Calu3 (cell line): ENCODE results near the gene USP44. TPM values are rescaled to one million over a fixed set of nuclear protein-coding genes. Genes with fewer than 3 reads are reported as not detected.

Source experiments
- BruUV-seq: library from RNA; stranded (reverse); fragments of 400-500 nt; replicated peaks from 2 replicates; lab custom pipeline; 2021; lab: Mats Ljungman, UMichigan
- CTCF ChIA-PET: fragments of 300-600 bp; sonication (Branson Sonifier 250); formaldehyde crosslinking; loops from one replicate; lab custom pipeline; 2022; ENCODE audit warnings: antibody characterized with exemption; lab: Charles Lee
- DNase-seq: peaks from one replicate; pipeline ENCODE4 v3.0.0; 2022
- H3K27ac Mint-ChIP-seq: one replicate; pipeline ENCODE4 v1.8.0; 2022; ENCODE audit warnings: mixed read lengths; ENCODE audit not compliant: unreplicated experiment
- H3K27me3 Mint-ChIP-seq: one replicate; pipeline ENCODE4 v1.8.0; 2022; ENCODE audit warnings: mixed read lengths; ENCODE audit not compliant: unreplicated experiment
- H3K36me3 Mint-ChIP-seq: one replicate; pipeline ENCODE4 v1.8.0; 2022; ENCODE audit warnings: mild to moderate bottlenecking, moderate library complexity, mixed read lengths; ENCODE audit not compliant: insufficient read depth, unreplicated experiment
- H3K4me1 Mint-ChIP-seq: one replicate; pipeline ENCODE4 v1.8.0; 2022; ENCODE audit warnings: mild to moderate bottlenecking, low read depth, mixed read lengths; ENCODE audit not compliant: unreplicated experiment
- H3K4me3 Mint-ChIP-seq: one replicate; pipeline ENCODE4 v1.8.0; 2022; ENCODE audit warnings: mild to moderate bottlenecking, low read depth, moderate library complexity, mixed read lengths; ENCODE audit not compliant: unreplicated experiment
- H3K9me3 Mint-ChIP-seq: one replicate; pipeline ENCODE4 v1.8.0; 2022; ENCODE audit warnings: low read depth, mixed read lengths; ENCODE audit not compliant: unreplicated experiment
- CTCF ChIP-seq: fragments of 200-600 bp; IDR thresholded peaks from one replicate; pipeline ENCODE4 v1.8.0; 2022; ENCODE audit warnings: antibody characterized with exemption; ENCODE audit not compliant: unreplicated experiment
- intact Hi-C: fragments of 100-400 bp; cut with micrococcal nuclease; formaldehyde crosslinking; loops from one replicate; pipeline ENCODE4 v1.10.0; 2022; ENCODE audit not compliant: unreplicated experiment
- total RNA-seq: library from RNA; stranded (reverse); gene quantifications from 2 replicates; pipeline ENCODE4 v1.2.3, GENCODE V29; 2022

USP44 gene
- total RNA-seq, 1 experiment from 2014 or later: 14.0 TPM

- H3K4me3 Mint-ChIP-seq: no peak overlapping the region
- H3K27ac Mint-ChIP-seq: no peak overlapping the region
- peaks cover 9% of the 10 kb centered on the region for H3K4me1 Mint-ChIP-seq
- no peak for TF ChIP-seq CTCF
- H3K9me3 Mint-ChIP-seq: no peaks in the 10 kb centered on the region
- CTCF ChIA-PET: interaction anchor here (0.6 kb wide), 3 partner anchors 152 to 903 kb away, joined by 3 to 4 read pairs (median 3); no protein-coding TSS in a partner anchor
- DNase-seq: no peak
- H3K36me3 Mint-ChIP-seq: no peaks in the 10 kb centered on the region
- H3K27me3 Mint-ChIP-seq: no peaks in the 10 kb centered on the region
- no TSS peak for BruUV-seq
- intact Hi-C loops: no loop called here
Observed at GRCh38 chr12:95538656-95539055, 12.6 kb downstream of the USP44 start.

- CTCF ChIA-PET: interaction anchor here (0.6 kb wide), 1 partner anchor 21 kb away, joined by 6 read pairs; no protein-coding TSS in a partner anchor
- intact Hi-C loops: no loop called here
- no peak for DNase-seq
- Mint-ChIP-seq H3K4me3 (no peak overlapping the region), H3K36me3 (no peaks in the 10 kb centered on the region), H3K27ac (no peak overlapping the region), H3K9me3 (no peaks in the 10 kb centered on the region), H3K4me1 (peaks cover 9% of the 10 kb centered on the region), H3K27me3 (no peaks in the 10 kb centered on the region)
- no TSS peak for BruUV-seq
- no peak for TF ChIP-seq CTCF
Observed at GRCh38 chr12:95538006-95538405, 13.3 kb downstream of the USP44 start.

GRCh38 chr12:95533985-95534384 is 17.3 kb downstream of the USP44 start:
- H3K9me3 Mint-ChIP-seq: no peaks in the 10 kb centered on the region
- no peak overlapping the region for H3K4me3 Mint-ChIP-seq
- no peak for TF ChIP-seq CTCF
- no peaks in the 10 kb centered on the region for H3K36me3 Mint-ChIP-seq
- intact Hi-C loops: loop anchor here (1.0 to 5.0 kb wide), 2 partner anchors 197 to 417 kb away; no protein-coding TSS in a partner anchor
- no peaks in the 10 kb centered on the region for H3K27me3 Mint-ChIP-seq
- no peak overlapping the region for H3K27ac Mint-ChIP-seq
- H3K4me1 Mint-ChIP-seq: peaks cover 9% of the 10 kb centered on the region
- no peak for DNase-seq
- no TSS peak for BruUV-seq
- CTCF ChIA-PET: interaction anchor here (0.6 to 1.3 kb wide), 24 partner anchors 11 to 1026 kb away, joined by 3 to 14 read pairs (median 4); partner anchors contain the start of gene METAP2

- Mint-ChIP-seq H3K9me3 (no peaks in the 10 kb centered on the region), H3K36me3 (no peaks in the 10 kb centered on the region), H3K4me1 (peaks cover 9% of the 10 kb centered on the region), H3K27ac (no peak overlapping the region), H3K27me3 (no peaks in the 10 kb centered on the region), H3K4me3 (no peak overlapping the region)
- no peak for DNase-seq
- no peak for TF ChIP-seq CTCF
- BruUV-seq: no TSS peak
- CTCF ChIA-PET: interaction anchor here (0.6 kb wide), 1 partner anchor 184 kb away, joined by 4 read pairs; no protein-coding TSS in a partner anchor
- intact Hi-C loops: loop anchor here (5.0 kb wide), 1 partner anchor 196 kb away; no protein-coding TSS in a partner anchor
Observed at GRCh38 chr12:95532851-95533250, 18.4 kb downstream of the USP44 start.
